GM12801 (cell line): Measurements from ENCODE around the gene TEAD2.

ENCODE experiments used
- CTCF ChIP-seq: IDR thresholded peaks from one replicate; pipeline ENCODE4 v1.5.1; 2011; ENCODE audit warnings: control low read depth; ENCODE audit not compliant: insufficient read length; ENCODE audit errors: extremely low read depth

TEAD2 gene

GRCh38 chr19:49362048-49362928 lies at the start of gene TEAD2:
TEAD2 (minus strand) TSS chr19:49362416; CDS start chr19:49360075, 2,341 bp downstream.
- TF ChIP-seq CTCF, result no peak

GRCh38 chr19:49411681-49412326 lies 49.6 kb upstream of the TEAD2 start:
- no peak for TF ChIP-seq CTCF

GRCh38 chr19:49409441-49410029 lies 47.3 kb upstream of the TEAD2 start:
- no peak for TF ChIP-seq CTCF

- TF ChIP-seq CTCF, result no peak
Observed at GRCh38 chr19:49408816-49409440, 46.7 kb upstream of the TEAD2 start.

GRCh38 chr19:49407482-49408015 lies 45.3 kb upstream of the TEAD2 start:
- TF ChIP-seq CTCF, result no peak

- no peak for TF ChIP-seq CTCF
Observed at GRCh38 chr19:49407079-49407478, 44.9 kb upstream of the TEAD2 start.
